DMS53 treated with DMSO at 0.1 percent for 48 hours (cell line): ENCODE results near the gene IGBP1.
"Not testable (repeated sequence)": the region's sequence is repeated elsewhere in the genome, so short reads cannot be mapped to it uniquely, and the experiment has no call there.

Source experiments
- DNase-seq: peaks from one replicate; lab custom pipeline; 2025; ENCODE audit not compliant: unreplicated experiment; lab: John Stamatoyannopoulos, UW

IGBP1 gene

DNA sequence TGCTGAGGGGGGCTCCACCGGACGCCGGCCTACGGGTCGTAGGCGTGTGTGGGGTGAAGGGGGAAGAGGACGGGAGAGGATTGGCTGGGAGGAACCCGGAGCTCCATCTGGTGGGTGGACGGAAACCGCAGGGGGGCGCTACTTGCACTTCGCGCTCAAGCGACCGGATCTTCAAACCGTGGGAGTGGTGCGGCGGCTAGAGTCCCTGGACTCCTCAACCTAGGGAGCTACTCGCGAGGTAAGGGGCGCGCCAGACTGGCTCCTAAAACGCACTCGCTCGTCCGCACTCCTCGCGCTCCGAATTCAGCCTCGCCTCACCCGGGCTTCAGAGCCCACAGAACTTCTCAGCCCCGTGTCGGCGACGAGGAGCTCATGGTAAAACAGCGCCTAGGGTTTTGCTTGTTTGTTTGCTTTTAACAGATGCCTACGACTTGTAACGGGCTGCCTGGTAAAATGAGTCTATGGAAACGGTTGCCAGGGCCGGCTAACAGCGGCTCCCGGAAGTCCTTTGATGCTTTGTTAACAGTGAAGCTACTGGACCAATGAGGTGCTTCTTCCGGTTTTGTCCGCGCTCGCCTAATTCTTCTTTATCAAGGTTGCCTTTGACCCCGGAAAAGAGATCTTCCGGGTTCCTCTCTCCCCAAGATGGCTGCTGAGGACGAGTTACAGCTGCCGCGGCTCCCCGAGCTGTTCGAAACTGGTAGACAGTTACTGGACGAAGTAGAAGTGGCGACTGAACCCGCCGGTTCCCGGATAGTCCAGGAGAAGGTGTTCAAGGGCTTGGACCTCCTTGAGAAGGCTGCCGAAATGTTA lies at the start of gene IGBP1:
Gene IGBP1, plus strand, starts transcription at position 145 of the 813 bp plus-strand sequence. Its CDS starts 501 bp downstream, at position 646.
- peak; percentile 91 for DNase-seq

DNA sequence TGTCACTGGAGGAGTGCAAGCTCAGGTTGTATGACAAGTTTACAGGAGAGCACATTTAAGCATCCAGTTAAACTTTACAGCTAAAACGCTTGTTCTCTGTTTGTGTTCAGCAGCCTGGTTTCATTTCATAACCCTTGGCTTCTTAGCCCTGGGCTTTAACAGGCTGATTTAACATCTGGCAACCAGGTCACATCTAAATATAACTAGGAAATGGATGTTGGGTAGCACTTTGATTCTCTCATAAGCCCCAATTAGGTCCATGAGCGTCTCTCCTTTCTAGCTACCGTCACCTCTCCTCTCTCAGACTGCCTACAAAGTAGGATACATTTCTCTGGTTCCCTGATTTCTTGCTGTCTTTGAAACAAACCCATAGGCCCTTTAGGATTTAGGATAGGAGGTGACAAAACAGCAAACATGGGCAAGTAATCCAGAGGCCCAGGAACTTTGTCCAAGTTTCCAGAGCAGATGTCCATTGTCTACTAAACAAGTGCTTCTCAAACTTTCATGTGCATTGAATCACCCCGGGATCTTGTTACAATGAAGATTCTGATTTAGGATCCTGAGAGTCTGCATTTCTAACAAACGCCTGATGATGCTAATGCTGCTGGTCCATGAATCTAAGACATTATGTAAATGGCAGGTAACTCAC lies 48.5 kb upstream of the IGBP1 start:
- DNase-seq: no peak

DNA sequence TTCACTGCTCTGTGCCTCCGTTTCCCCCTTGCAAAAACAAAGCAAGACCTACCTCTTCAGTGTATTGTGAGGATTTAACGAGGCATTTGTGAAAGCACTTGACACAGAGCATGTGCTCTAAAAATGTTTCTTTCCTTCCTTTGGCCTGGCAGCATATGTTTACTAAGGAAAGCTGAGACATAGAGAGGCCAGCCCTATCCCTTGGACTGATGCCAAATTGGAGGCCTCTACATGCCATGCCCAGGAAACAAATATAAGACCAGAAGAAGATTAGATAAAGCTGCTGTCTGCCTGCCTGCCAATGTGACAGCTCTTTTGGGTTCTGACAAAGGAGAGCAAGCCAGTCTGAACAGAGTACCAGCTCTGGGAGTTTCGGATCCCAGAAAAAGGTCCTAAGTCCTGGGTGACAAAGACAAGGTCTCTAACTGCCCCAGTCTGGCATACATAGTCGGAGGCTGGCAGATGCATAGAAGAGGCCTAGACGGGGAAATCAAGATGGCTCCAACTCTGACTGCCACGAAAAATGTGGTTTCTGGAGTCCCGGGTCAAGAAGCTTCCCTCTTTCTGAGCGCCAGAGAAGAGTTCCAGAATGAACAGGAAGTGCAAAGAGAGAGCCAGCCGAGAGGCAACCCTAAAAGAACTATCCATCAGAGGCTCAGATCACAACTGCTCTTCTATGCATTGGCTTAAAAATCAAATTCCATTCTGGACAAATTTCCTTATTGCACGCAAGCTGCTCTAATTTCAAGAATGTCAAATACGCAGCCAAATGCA lies 45.2 kb upstream of the IGBP1 start:
- peak; percentile 26 for DNase-seq

DNA sequence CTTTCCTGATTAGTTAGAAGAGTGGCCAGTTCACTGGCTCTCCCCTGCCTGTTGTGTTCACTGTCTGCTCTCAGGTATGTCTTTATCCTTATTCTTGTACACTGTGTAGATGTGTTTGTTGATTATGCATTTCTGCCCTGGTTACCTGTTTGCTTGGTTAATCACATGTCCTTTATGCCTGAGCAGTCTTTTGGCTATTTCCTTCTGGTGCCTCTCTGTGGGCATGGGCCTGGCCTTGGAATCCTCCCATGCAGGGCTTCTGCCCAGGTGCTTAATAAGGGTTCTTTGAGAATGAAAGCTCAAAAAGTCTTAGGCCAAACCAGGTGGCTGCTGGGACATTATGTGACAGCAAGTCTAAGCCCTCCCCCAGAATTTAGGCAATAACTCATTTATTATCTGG lies 44.5 kb upstream of the IGBP1 start:
- DNase-seq: no peak

DNA sequence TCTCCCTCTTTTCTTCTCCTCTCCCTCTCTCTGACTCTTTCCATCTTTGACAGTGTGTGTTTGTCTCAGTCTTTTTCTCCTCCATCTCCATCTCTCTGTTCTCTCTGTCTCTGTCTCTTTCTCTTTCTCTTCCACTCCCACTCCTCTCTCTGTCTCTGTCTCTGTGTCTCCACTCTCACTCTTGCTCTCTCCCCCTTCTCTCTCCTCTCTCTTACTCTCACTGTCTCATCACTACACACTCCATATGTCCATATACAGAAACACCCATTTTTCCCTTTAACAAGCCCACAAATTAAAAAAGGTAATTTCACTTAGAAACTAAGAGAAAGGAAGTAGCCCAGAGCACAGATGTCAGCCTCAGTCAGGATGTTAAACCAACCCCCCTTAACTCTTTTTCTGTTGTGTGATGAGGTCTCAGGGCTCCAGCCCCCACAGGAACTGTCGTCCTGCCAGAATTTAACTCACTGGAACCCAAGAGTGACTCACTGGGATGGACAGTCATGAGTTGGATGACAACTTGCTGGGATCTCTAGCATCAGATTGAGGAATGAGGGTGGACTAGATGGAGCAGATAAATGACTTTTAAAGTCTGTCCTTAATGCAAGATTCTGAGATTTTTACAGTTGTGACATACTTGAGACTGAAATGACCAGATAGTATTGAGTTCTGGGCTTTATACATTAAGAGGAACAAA lies 43.5 kb upstream of the IGBP1 start:
- DNase-seq: no peak

DNA sequence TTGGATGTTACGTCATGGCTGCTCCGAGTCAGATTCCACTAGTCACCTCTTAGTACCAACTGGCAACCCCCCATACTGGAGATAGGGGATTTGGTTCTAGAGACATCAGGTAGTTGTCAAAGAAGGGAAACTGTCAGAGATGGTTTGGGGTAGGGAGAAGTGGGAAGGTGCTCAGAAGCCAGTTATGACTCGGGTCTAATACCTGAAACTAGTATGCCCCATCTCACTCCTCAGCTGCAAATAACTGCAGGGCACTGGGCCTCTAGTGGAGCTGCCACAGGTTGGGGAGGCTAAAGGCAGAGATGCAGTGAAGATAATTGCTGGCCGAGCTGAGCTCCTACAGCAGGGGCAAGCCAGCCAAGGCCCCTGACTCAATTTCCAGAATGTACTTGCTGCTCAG lies 41.0 kb upstream of the IGBP1 start:
- no peak for DNase-seq

DNA sequence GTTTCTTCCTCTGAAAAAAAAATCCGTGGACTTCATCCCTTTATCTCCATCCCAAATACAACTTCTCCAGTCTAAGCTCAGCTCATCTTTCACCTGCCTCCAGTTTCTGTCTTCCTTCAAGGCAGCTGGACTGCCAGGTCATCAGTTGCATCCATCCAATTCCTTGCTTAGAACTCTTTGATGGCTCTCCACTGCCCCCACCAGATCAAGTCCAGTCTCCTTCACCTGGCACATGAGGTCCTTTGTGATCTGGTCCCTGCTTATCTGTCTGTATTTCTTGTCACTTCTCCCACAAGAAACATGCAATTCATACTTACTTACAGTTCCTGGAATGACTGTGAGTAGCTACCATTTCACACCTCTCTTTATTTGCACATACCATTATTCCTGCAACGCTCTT lies 37.2 kb upstream of the IGBP1 start:
- DNase-seq: peak; percentile 3

DNA sequence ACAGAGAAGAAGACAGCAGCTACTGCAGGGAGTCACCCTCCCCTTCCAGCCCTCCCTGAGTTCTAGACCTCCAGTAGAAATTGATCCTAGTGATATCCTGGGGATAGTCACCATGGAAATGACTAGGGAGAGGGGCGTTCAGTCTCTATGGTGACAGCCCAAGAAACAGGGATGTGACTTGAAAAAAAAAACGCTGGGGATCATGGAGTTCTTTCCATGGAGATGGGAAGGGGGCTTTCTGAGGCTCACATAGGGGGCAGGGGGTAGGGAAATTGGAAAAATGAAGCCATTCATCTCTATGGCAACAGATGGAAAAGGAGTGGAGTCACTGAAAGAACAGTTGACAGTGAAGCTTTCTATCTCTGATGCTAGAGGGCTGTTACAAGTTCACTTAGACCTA lies 28.0 kb upstream of the IGBP1 start:
- DNase-seq: no peak

DNA sequence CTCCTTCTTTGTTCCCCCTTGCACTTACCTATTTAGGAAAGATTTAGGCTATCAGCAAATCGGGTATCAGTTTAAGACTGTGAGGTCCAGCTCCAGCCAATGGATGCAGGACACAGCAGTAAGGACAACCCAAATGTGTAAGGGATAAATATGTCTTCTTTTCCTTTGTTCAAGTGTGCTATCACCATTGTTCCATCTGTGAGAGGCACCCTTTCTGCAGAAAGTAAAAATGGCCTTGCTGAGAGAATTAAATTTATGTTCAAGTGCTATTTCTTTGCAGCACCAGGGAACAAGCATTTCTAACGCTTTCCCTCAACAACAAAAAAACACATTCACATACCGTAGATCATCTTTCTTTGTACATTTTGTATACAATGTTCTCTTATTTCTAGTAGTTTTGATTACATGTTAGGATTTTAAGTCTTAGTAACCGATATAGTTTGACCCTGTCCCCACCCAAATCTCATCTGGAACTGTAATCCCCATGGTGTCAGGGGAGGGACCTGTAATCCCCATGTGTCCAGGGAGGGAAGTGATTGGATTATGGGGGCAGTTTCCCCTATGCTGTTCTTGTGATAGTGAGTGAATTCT lies 21.7 kb upstream of the IGBP1 start:
- not testable (repeated sequence) for DNase-seq

DNA sequence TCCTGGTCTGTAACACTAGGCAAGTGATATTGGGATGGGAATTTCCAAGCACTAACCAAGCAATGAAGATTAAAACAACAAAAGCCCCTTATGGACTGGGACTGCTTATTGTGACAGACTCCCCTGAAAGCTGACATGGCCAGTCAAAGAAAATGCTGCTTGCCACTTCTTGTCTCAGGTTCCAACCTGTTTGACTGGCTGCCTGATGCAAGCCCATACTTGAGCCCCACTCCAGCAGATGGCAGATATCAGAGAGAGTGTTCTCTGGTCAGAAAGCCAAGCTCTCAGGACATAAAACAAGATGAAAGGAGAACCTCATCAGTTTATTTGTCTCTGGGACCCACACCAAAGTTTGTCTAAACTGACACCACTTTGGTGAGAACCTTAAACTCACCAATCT lies 15.5 kb upstream of the IGBP1 start:
- DNase-seq: peak; percentile 12

DNA sequence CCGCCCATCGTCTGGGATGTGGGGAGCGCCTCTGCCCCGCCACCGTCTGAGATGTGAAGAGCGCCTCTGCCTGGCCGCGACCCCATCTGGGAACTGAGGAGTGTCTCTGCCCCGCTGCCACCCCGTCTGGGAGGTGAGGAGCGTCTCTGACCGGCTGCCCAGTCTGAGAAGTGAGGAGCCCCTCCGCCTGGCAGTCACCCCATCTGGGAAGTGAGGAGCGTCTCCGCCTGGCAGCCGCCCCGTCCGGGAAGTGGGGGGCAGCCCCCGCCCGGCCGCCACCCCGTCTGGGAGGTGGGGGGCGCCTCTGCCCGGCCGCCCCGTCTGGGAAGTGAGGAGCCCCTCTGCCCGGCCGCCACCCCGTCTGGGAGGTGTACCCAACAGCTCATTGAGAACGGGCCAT lies 10.2 kb upstream of the IGBP1 start:
- not testable (repeated sequence) for DNase-seq

DNA sequence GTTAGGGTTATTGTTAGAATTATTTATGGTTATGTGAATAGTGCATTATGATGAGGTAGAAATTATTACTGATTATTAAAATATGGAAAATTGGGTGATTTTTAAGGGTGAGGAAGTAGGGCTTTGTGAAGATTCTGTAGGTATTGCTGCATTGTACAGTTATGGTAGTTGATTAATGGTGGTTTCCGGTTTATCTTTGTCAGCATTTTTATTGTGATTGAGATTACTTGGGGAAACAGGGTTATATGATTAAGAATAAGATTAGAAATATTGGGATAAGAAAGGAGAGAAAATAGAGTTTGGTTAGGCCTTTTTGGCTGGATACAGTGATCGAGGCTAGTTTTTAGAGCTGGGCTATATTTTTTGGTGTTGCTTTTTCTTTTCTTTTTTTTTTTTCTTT lies 8.6 kb upstream of the IGBP1 start:
- DNase-seq: no peak

DNA sequence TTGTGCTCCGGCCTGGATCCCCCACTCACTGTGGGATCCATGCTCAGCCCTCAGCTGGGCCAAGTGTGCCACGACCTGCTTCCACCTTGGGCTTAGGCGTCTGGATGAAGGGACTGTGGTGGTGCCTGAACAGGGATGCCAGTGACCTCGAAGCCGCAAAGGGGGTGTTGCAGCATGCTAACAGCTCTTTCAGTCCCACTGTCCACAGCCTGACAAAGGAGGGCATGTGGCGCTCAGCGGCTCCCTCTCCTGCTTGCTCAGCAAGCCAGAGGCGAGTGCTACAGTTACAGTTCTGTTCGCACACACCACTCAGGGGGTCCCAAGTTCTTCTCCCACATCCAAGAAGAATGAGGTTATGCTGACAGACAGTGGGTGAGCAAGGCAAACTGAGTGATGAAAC lies 5.2 kb upstream of the IGBP1 start:
- DNase-seq: no peak

DNA sequence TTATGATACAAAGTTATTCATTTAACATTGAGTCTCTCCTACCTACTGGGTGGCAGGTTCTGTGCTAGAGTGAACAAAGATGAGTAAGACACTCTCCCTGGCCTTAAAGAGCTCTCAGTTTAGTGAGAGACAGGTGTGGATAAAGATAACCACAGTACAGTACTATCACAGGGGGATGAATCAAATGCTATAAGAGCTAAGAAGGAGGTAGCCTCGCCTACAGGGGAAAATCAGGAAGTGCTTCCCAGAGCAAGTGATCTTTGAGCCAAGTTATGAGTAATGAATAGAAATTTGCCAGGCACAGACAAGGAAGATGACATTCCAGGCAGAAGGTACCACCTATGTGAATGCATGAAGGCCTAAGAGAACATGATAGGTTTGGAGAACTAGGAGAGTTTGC lies 3.4 kb upstream of the IGBP1 start:
- no peak for DNase-seq

DNA sequence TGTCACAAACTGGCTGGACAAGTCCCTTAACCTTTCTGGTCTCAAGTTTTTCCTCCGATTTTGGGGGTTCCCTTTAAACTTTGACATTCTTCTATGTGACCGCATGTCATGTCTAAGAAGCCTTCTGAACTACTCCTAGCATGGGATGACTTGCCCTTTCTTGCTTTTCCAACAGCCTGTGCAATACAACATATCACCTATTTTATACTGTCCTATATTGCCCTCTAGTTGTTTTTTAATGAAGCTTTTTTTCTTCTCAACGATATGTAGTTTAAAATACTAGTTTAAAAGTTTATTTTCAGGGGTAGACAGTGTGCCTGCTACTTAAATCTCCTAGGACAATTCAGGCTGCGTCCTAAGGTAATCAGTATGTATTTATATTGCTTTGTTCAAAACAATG lies 1.0 kb upstream of the IGBP1 start:
- peak; percentile 3 for DNase-seq

DNA sequence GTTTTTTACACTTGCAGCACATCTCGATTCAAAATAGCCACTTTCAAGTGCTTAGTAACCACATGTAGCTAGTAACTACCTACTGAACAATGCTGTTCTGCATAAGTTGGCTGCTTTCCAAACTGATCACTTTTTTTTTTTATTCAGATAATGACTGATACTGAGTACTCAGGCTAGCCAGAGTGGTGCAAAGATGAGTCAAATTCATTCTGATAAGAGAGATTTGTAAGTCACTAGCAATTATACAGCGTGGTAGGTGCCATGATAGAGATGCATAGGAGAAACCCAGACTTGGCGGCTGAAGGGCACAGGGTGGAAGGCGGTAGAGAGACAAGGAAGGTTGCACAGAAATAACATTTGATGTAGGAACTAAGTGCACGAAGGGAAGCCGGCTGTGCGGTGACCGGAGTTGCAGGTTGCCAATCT lies 357 bp upstream of the IGBP1 start:
- no peak for DNase-seq

DNA sequence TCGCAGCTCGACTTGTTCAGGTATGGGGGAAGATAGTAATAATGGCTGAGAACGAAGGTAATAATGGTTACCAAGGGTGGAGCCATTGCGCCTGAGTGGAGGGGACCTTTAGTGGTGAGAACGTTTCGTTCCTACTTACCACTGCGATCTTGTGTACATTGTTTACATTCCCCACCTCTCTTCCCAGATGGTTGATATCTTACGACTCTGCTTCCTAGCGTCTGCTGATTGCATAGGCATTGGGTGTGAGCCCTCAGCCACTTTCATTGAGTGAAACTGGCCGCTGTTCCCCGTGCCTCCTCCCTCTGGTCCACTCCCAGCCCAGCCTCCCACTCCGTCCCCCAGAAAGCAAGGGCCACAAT lies 850 bp downstream of the IGBP1 start:
- no peak for DNase-seq

DNA sequence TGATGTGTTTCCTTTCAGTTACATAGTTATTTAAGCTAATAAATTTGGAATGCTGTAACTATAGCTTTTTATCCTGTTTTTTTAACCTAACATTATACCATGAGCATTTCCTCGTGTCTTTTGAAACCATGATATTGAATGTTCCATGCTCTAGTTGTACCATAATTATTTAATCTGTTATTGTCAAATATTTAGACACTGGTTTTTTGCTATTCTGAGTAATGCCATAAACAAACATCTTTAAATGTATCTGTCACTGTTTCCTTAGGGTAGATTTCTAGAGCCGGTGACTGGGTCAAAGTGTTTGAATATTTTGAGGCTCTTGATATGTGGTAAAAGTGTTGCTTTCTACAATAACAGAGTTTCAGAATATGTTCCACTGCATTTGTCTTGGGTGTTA lies 5.4 kb downstream of the IGBP1 start:
- no peak for DNase-seq

DNA sequence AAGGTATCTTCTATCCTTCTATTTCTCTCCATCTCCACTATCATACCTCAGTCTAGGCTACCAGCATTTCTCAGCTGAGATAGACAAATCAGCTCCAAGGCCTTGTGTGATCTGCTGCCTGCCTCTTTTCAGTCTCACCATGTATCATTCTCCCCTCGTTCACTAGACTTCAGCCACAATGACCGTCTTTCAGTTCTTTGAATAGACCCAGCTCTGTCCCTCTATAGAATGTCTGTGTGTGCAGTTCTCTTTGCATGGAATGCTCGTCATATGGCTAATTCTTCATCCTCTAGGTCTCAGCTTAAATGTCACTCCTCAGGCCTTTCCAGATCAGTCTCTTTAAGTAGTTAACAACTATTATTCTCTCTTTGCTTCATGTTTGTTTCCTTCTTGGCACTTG lies 6.5 kb downstream of the IGBP1 start:
- DNase-seq: no peak

DNA sequence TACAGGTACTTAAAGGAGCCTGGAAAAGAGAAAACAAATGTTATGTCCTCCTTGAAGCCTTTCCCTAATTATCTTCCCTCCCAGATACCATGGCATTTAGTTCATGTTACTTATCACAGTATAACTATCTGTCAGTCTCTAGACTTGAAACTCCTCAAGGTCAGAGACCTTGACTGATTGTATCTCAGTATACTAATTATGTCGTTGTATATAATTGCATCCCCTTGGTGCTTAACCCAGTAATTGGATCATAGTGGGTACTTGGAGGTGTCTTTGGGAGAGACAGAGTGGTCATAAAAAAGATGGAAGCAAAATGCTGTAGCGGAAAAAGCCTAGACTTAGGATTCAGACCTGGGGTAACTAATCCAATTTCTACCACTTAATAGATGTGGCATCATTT lies 8.1 kb downstream of the IGBP1 start:
- no peak for DNase-seq
